Jurkat, Clone E6-1 (cell line): ENCODE measurements around the gene MYH10.

Source experiments
- DNase-seq: peaks from one replicate; pipeline ENCODE4 v3.0.0-alpha.2; 2011; ENCODE audit warnings: low read depth, low spot score
- H3K4me3 ChIP-seq: 2 replicates; pipeline ENCODE4 v1.5.1; 2011; ENCODE audit warnings: mild to moderate bottlenecking, low read length, control low read depth, moderate library complexity

The MYH10 gene

GRCh38 chr17:8481703-8482102 is 148.8 kb downstream of the MYH10 start:
- H3K4me3 ChIP-seq = no peak overlapping the region
- no peak for DNase-seq

GRCh38 chr17:8481089-8481488 is 149.4 kb downstream of the MYH10 start:
- no peak for DNase-seq
- H3K4me3 ChIP-seq = no peak overlapping the region

- DNase-seq = no peak
- no peak overlapping the region for H3K4me3 ChIP-seq
Measured at GRCh38 chr17:8480011-8480976, 150.2 kb downstream of the MYH10 start.

- DNase-seq = no peak
- no peak overlapping the region for H3K4me3 ChIP-seq
Measured at GRCh38 chr17:8479431-8479947, 151.0 kb downstream of the MYH10 start.

- H3K4me3 ChIP-seq = no peak overlapping the region
- DNase-seq = no peak
Measured at GRCh38 chr17:8477715-8478441, 152.6 kb downstream of the MYH10 start.

GRCh38 chr17:8477171-8477570 is 153.4 kb downstream of the MYH10 start:
- H3K4me3 ChIP-seq = no peak overlapping the region
- no peak for DNase-seq

GRCh38 chr17:8476741-8477140 is 153.8 kb downstream of the MYH10 start:
- no peak for DNase-seq

GRCh38 chr17:8475781-8476180 is 154.7 kb downstream of the MYH10 start:
- H3K4me3 ChIP-seq = no peak overlapping the region
- DNase-seq = no peak

More at GRCh38 chr17:8476741-8477140, 153.8 kb downstream of the MYH10 start:
- no peak overlapping the region for H3K4me3 ChIP-seq

GRCh38 chr17:8475227-8475626 is 155.3 kb downstream of the MYH10 start:
- no peak overlapping the region for H3K4me3 ChIP-seq
- DNase-seq = no peak

- H3K4me3 ChIP-seq = no peak overlapping the region
- no peak for DNase-seq
Measured at GRCh38 chr17:8474826-8475225, 155.7 kb downstream of the MYH10 start.

- H3K4me3 ChIP-seq = no peak overlapping the region
- no peak for DNase-seq
Measured at GRCh38 chr17:8473451-8474192, 156.9 kb downstream of the MYH10 start.

GRCh38 chr17:8472663-8473062 is 157.9 kb downstream of the MYH10 start:
- DNase-seq = no peak
- no peak overlapping the region for H3K4me3 ChIP-seq

GRCh38 chr17:8470447-8471047 is 160.0 kb downstream of the MYH10 start:
- no peak for DNase-seq
- H3K4me3 ChIP-seq = no peak overlapping the region

GRCh38 chr17:8469964-8470363 is 160.6 kb downstream of the MYH10 start:
- DNase-seq = no peak
- no peak overlapping the region for H3K4me3 ChIP-seq

- no peak overlapping the region for H3K4me3 ChIP-seq
- DNase-seq = no peak
Measured at GRCh38 chr17:8468980-8469379, 161.5 kb downstream of the MYH10 start.

- DNase-seq = no peak
- no peak overlapping the region for H3K4me3 ChIP-seq
Measured at GRCh38 chr17:8468127-8468526, 162.4 kb downstream of the MYH10 start.

- DNase-seq = no peak
- H3K4me3 ChIP-seq = no peak overlapping the region
Measured at GRCh38 chr17:8467527-8467926, 163.0 kb downstream of the MYH10 start.

GRCh38 chr17:8466873-8467272 is 163.7 kb downstream of the MYH10 start:
- no peak overlapping the region for H3K4me3 ChIP-seq
- DNase-seq = no peak

GRCh38 chr17:8466456-8466855 is 164.1 kb downstream of the MYH10 start:
- no peak for DNase-seq
- H3K4me3 ChIP-seq = no peak overlapping the region
